Esophagus muscularis mucosa (tissue), 4 donors: ENCODE results near the gene SRSF12.

Experiments used
- CTCF ChIP-seq, 3 experiments: fragments of 200-600 bp in 2 of 3; fragments of 450-650 bp in 1 of 3; sonication (generic) in 2 of 3; IDR thresholded peaks; one replicate each; pipeline ENCODE4 v1.5.1; 2017 to 2019; ENCODE audit warnings: antibody characterized with exemption in 3 of 3, mild to moderate bottlenecking in 2 of 3, moderate library complexity in 1 of 3
- EP300 ChIP-seq: sonication (generic); formaldehyde crosslinking; IDR thresholded peaks from one replicate; pipeline ENCODE4 v1.6.1; 2017; ENCODE audit warnings: antibody characterized with exemption
- POLR2A ChIP-seq: fragments of 450-650 bp; IDR thresholded peaks from one replicate; pipeline ENCODE4 v1.6.1; 2017; ENCODE audit warnings: antibody characterized with exemption, moderate library complexity, mild to moderate bottlenecking, low read depth
- POLR2AphosphoS5 ChIP-seq, 2 donors: sonication (generic); formaldehyde crosslinking; IDR thresholded peaks; one replicate each; pipeline ENCODE4 v1.6.1; 2017; ENCODE audit warnings: antibody characterized with exemption in 2 of 2

- no peak for TF ChIP-seq CTCF (IDR thresholded peaks at IDR 0.05)
- TF ChIP-seq POLR2A = no peak
- TF ChIP-seq EP300 = no peak
- no peak for TF ChIP-seq POLR2AphosphoS5 (IDR thresholded peaks at IDR 0.05)
Observed at GRCh38 chr6:89073840-89074239, 44.0 kb downstream of the SRSF12 start.
